ENCODE results near the gene PPM1H. TPM values are rescaled to one million over a fixed set of nuclear protein-coding genes. Genes with fewer than 3 reads are reported as not detected.
"Not testable (repeated sequence)": the region's sequence is repeated elsewhere in the genome, so short reads cannot be mapped to it uniquely, and the experiment has no call there.

PPM1H gene
- total RNA-seq, 3 donors from 2014 or later (not counting 1 experiment from before 2014, with no cell fraction given), result 0.18 to 2.1 (median 0.40) TPM

DNA sequence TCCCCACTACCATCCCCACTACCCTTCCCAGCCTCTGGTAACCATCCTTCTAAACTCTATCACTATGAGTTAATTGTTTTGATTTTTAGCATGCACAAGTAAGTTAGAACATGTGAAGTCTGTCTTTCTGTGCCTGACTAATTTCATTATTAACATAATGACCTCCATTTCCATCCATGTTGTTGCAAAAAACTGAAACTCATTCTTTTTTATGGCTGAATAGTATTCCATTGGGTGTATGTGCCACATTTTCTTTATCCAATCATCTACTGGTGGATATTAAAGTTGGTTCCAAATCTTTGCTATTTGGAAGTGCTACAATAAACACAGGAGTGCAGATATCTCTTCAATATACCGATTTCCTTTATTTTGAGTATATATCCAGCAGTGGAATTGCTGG, 13.2 kb upstream of the PPM1H start:
- Histone ChIP-seq H3K9me3 (ENCODE audit: control insufficient read depth, insufficient read depth, low read length) (no peaks in the 10 kb centered on the region), H3K4me1 (ENCODE audit: control insufficient read depth, insufficient read depth, low read length) (no peaks in the 10 kb centered on the region), H3K27ac (ENCODE audit: low read length) (no peak overlapping the region), H3K27me3 (ENCODE audit: control insufficient read depth, insufficient read depth, low read length) (no peaks in the 10 kb centered on the region), H3K36me3 (ENCODE audit: control insufficient read depth, insufficient read depth, low read length) (no peaks in the 10 kb centered on the region), H3K4me3 (ENCODE audit: low read length) (no peak overlapping the region)
- WGBS (ENCODE audit: insufficient coverage), result 100% methylated on average over 1 of the region's 1 CpG
- H3K4me3 Mint-ChIP-seq, result no peak overlapping the region
- H3K9me3 Mint-ChIP-seq, result peaks cover 6 to 15% of the 10 kb centered on the region in 2 donors
- H3K4me1 Mint-ChIP-seq, result no peaks in the 10 kb centered on the region
- peaks cover 4 to 14% of the 10 kb centered on the region in 2 donors for H3K27me3 Mint-ChIP-seq (ENCODE audit: low read depth in 2 of 2)
- no peaks in the 10 kb centered on the region for H3K36me3 Mint-ChIP-seq
- ATAC-seq (no peak), DNase-seq (no peak)
- intact Hi-C loops (cut with micrococcal nuclease), result no loop called here
- H3K27ac Mint-ChIP-seq, result no peak overlapping the region
- TF ChIP-seq, protein P1, sequence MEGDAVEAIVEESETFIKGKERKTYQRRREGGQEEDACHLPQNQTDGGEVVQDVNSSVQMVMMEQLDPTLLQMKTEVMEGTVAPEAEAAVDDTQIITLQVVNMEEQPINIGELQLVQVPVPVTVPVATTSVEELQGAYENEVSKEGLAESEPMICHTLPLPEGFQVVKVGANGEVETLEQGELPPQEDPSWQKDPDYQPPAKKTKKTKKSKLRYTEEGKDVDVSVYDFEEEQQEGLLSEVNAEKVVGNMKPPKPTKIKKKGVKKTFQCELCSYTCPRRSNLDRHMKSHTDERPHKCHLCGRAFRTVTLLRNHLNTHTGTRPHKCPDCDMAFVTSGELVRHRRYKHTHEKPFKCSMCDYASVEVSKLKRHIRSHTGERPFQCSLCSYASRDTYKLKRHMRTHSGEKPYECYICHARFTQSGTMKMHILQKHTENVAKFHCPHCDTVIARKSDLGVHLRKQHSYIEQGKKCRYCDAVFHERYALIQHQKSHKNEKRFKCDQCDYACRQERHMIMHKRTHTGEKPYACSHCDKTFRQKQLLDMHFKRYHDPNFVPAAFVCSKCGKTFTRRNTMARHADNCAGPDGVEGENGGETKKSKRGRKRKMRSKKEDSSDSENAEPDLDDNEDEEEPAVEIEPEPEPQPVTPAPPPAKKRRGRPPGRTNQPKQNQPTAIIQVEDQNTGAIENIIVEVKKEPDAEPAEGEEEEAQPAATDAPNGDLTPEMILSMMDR (IDR thresholded peaks at IDR 0.05), result no peak

DNA sequence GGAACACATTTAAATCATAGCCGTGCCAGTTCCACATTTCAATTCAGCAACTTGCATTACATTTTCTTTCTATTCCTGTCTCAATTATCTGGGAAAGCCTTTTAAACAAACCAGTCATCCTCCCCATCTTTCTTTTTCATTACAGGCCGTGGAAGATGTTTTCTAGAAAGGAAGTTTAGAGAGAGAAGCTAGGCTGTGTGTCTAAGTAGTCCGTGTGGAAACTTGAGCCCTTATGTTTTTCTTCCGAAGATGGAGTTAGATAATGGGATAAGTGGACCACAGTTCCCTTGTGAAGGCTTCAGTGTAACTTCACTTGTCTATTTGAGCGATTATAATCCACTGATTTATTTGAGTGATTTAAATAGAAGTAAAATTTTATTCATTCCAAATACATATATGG, 12.4 kb upstream of the PPM1H start:
- H3K27ac Mint-ChIP-seq, result no peak overlapping the region
- peaks cover 7 to 14% of the 10 kb centered on the region in 2 donors for H3K27me3 Mint-ChIP-seq (ENCODE audit: low read depth in 2 of 2)
- ATAC-seq, result no peak
- H3K4me3 ChIP-seq (ENCODE audit: low read length), result no peak overlapping the region
- DNase-seq, result no peak
- H3K27me3 ChIP-seq (ENCODE audit: control insufficient read depth, insufficient read depth, low read length), result no peaks in the 10 kb centered on the region
- peaks cover 6 to 11% of the 10 kb centered on the region in 2 donors for H3K9me3 Mint-ChIP-seq
- intact Hi-C loops (cut with micrococcal nuclease), result no loop called here
- WGBS (ENCODE audit: insufficient coverage), result 95% methylated on average over 3 of the region's 5 CpGs
- no peaks in the 10 kb centered on the region for H3K36me3 Mint-ChIP-seq
- H3K9me3 ChIP-seq (ENCODE audit: control insufficient read depth, insufficient read depth, low read length), result no peaks in the 10 kb centered on the region
- no peak overlapping the region for H3K4me3 Mint-ChIP-seq
- TF ChIP-seq, protein P1 (IDR thresholded peaks at IDR 0.05), result no peak
- H3K36me3 ChIP-seq (ENCODE audit: control insufficient read depth, insufficient read depth, low read length), result no peaks in the 10 kb centered on the region
- no peaks in the 10 kb centered on the region for H3K4me1 ChIP-seq (ENCODE audit: control insufficient read depth, insufficient read depth, low read length)
- H3K27ac ChIP-seq (ENCODE audit: low read length), result no peak overlapping the region
- H3K4me1 Mint-ChIP-seq, result no peaks in the 10 kb centered on the region

DNA sequence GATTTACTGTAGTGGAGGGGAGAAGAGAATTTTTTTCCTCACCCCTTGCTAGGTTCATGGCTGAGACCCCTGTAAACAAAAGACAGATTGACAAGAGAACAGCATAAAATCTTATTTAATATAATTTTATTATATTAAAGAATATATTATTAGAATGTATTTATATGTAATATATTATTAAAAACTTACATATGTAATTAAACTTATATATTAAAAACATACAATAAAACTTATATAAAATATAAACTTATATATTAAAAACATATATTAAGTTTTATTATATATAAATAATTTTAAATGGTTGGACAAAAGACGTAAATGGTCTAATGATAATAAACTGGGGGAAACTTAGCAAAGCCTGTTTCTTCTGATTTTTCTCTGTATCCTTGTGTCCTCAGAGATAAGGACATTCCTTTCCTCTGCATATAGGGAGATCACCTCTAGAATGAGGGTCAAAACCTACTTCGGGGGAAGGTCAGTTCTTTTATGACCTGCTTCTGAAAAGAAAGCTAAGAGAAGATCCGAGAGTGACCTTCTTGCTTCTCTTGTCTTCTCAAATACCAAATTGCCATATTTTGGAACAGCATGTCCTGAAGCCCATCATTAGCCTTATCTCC, 8.9 kb upstream of the PPM1H start:
- Mint-ChIP-seq H3K4me1 (no peaks in the 10 kb centered on the region), H3K4me3 (no peak overlapping the region), H3K27ac (no peak overlapping the region), H3K36me3 (no peaks in the 10 kb centered on the region), H3K27me3 (ENCODE audit: low read depth in 2 of 2) (peaks cover 10 to 14% of the 10 kb centered on the region in 2 donors), H3K9me3 (no peaks in the 10 kb centered on the region)
- TF ChIP-seq, protein P1 (IDR thresholded peaks at IDR 0.05), result no peak
- H3K27ac ChIP-seq (ENCODE audit: low read length), result no peak overlapping the region
- no peak for DNase-seq
- 86% methylated on average over 2 of the region's 3 CpGs for WGBS (ENCODE audit: insufficient coverage)
- no peaks in the 10 kb centered on the region for H3K4me1 ChIP-seq (ENCODE audit: control insufficient read depth, insufficient read depth, low read length)
- H3K9me3 ChIP-seq (ENCODE audit: control insufficient read depth, insufficient read depth, low read length), result no peaks in the 10 kb centered on the region
- H3K4me3 ChIP-seq (ENCODE audit: low read length), result no peak overlapping the region
- intact Hi-C loops (cut with micrococcal nuclease), result no loop called here
- no peak for ATAC-seq
- H3K36me3 ChIP-seq (ENCODE audit: control insufficient read depth, insufficient read depth, low read length), result no peaks in the 10 kb centered on the region
- no peaks in the 10 kb centered on the region for H3K27me3 ChIP-seq (ENCODE audit: control insufficient read depth, insufficient read depth, low read length)

DNA sequence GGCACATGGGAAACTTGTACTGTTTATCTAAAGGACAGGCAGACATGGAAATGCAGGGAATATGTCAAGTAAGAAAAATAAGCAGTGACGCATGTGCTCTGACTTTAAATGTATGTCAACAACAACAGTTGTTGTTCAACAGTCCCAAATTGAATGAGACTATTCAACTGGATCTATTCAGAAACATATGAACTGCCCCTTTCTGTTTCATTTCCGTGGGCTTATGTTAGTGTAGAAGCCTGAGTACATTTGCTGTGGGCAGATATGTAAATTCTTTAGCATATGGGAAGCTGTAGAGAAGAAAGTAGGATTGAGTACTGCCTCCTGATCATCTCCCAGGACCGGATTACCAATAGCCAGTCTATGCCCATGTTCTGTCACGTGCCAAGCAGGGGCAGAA, 7.4 kb upstream of the PPM1H start:
- H3K9me3 ChIP-seq (ENCODE audit: control insufficient read depth, insufficient read depth, low read length); ATAC-seq; H3K4me3 ChIP-seq (ENCODE audit: low read length); H3K27me3 ChIP-seq (ENCODE audit: control insufficient read depth, insufficient read depth, low read length); DNase-seq; intact Hi-C loops (cut with micrococcal nuclease); H3K27ac Mint-ChIP-seq; H3K27ac ChIP-seq (ENCODE audit: low read length); H3K4me1 Mint-ChIP-seq; H3K9me3 Mint-ChIP-seq; H3K4me1 ChIP-seq (ENCODE audit: control insufficient read depth, insufficient read depth, low read length); H3K36me3 Mint-ChIP-seq; H3K36me3 ChIP-seq (ENCODE audit: control insufficient read depth, insufficient read depth, low read length); H3K4me3 Mint-ChIP-seq: not testable (repeated sequence)
- WGBS (ENCODE audit: insufficient coverage), result no CpG with 5 or more reads among the region's 4 CpGs
- H3K27me3 Mint-ChIP-seq (ENCODE audit: low read depth in 2 of 2), result peaks cover 10 to 14% of the 10 kb centered on the region in 2 donors
